PFSK-1 (cell line): ENCODE data around the gene FAM168B.

Experiments
- REST ChIP-seq, 2 experiments: IDR thresholded peaks; 2 replicates each; pipeline versions ENCODE4 v1.6.1 to v1.8.0; 2011 to 2012; ENCODE audit warnings: low read depth in 2 of 2, low read length in 2 of 2, control low read depth in 1 of 2, inconsistent platforms in 1 of 2, mild to moderate bottlenecking in 1 of 2, moderate library complexity in 1 of 2; ENCODE audit not compliant: insufficient read depth in 1 of 2
- SIN3A ChIP-seq: IDR thresholded peaks from 2 replicates; pipeline ENCODE4 v1.6.1; 2012; ENCODE audit warnings: mild to moderate bottlenecking, low read length, moderate library complexity, borderline replicate concordance; ENCODE audit not compliant: insufficient read depth

GRCh38 chr2:131105156-131105949 lies 12.1 kb upstream of the FAM168B start, which contains the start of gene PLEKHB2:
- TF ChIP-seq REST (IDR thresholded peaks at IDR 0.05; ENCODE audit: insufficient read depth in 1 of 2, low read depth in 2 of 2, low read length in 2 of 2) (peak in 1 of 2 experiments; percentile 55; a peak in 1 of 4 replicates), SIN3A (no peak)
